OCI-LY3 (cell line): ENCODE measurements around the gene NXT2.

ENCODE experiments used
- CTCF ChIP-seq: fragments of 200-600, 300-600 bp; sonication (generic); IDR thresholded peaks from 2 replicates; pipeline ENCODE4 v1.5.1; 2014; ENCODE audit warnings: antibody characterized with exemption, low read length, low read depth
- EZH2phosphoT487 ChIP-seq: fragments of 200-600 bp; shearing (Covaris generic); IDR thresholded peaks from 2 replicates; pipeline ENCODE4 v1.6.1; 2018; ENCODE audit warnings: antibody characterized with exemption, mixed run types, low read depth

- TF ChIP-seq CTCF: no peak
- TF ChIP-seq EZH2phosphoT487: no peak
Measured at GRCh38 chrX:109489174-109489573, 47.5 kb upstream of the NXT2 start.
